T-helper 22 cell (primary cell): ENCODE results near the gene GNG4.
"Not testable (repeated sequence)": the region's sequence is repeated elsewhere in the genome, so short reads cannot be mapped to it uniquely, and the experiment has no call there.

Source experiments
- DNase-seq: peaks from one replicate; pipeline ENCODE4 v3.0.0-alpha.2; 2020; ENCODE audit warnings: low read depth

GNG4 gene

GRCh38 chr1:235624721-235625333, 24.8 kb downstream of the GNG4 start:
- DNase-seq: no peak

DNA sequence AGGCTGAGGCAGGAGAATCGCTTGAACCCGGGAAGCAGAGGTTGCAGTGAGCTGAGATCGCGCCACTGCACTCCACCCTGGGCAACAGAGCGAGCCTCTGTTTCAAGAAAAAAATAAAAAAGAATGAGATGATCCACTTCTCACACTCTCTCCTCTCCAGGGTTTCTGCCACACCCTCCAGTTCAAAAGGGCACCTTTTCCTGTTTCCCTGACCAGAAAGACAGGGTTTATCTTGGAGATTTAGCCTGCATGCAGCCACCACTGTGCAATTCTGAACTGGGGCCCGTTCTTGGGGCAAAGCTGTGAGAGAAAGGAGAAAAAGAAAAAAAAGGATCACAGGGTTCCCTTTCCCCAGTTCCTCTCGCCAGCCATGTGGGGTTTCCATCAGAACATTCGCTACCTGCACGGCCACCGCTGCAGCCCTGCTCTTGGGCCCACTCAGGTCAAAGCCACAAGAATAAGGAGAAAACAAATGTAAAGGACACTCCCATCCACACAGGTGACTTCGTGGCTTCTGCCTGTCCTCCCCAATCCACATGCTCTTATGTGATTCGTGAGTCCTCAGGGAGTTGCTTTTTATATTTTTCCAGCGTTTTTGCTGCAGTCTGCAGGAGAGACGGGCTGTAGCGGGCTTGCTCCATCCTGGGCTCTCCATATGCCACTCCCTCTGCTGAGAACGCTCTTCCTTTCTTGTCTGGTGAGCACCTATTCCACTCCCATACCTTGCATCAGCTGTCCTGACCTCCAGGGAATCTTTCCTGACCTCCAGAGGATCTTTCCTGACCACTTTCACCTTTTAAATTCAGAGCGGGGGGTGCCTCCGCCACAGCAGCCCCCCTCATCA, 26.4 kb downstream of the GNG4 start:
- DNase-seq: no peak

DNA sequence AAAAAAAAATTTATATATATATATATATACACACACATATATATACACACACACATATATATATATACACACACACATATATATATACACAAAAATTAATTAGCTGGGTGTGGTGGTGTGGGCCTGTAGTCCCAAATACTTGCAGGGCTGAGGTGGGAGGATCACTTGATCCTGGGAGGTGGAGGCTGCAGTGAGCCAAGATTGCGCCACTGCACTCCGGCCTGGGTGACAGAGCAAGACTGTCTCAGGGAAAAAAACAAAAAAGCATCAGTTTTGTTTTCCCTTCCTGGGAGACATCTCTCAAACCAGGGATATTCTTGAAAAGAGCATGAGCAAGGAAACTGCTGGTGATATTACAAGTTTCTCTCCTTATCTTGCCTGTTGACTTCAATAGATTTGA, 30.4 kb downstream of the GNG4 start:
- not testable (repeated sequence) for DNase-seq

- no peak for DNase-seq
Observed at GRCh38 chr1:235617808-235618207, 31.8 kb downstream of the GNG4 start.

GRCh38 chr1:235617140-235617539, 32.4 kb downstream of the GNG4 start:
- DNase-seq: no peak

GRCh38 chr1:235614442-235614954, 35.1 kb downstream of the GNG4 start:
- DNase-seq: no peak

GRCh38 chr1:235613602-235614001, 36.0 kb downstream of the GNG4 start:
- no peak for DNase-seq

DNA sequence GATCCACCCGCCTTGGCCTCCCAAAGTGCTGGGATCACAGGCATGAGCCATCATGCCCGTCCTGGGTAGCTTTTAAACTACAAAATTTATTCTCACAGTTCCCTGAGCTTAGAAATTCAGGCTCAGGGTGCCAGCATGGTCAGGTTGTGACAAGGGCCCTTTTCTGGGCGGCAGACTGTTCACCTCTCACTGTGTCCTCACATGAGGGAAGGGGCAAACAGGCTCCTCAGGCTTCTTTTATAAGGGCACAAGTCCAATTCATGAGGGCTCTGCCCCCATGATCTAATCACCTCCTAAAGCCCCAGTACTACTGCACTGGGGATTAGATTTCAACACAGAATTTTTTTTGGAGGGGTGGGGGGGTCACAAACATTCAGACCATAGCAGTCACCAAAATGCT, 36.8 kb downstream of the GNG4 start:
- no peak for DNase-seq

- DNase-seq: no peak
Observed at GRCh38 chr1:235610157-235610556, 39.4 kb downstream of the GNG4 start.

- DNase-seq: no peak
Observed at GRCh38 chr1:235608278-235608677, 41.3 kb downstream of the GNG4 start.

DNA sequence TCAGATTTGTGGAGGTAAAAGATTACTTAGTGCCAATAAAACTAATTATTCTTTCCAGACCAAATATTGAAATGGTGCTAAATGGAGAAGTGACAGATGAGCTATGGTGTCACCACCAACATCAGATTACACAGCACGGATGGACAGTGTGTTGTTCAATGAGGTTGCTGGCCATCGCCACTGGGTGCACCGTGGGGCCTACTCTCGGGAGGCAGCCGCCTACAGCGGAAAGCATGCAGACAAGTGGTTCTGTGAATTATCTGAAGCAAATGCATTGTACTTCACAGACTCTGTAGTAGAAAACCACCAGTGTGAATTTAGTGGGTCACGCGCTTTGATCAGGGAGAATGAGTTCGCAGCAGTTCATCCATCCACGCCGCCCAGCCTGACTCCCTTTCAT, 42.3 kb downstream of the GNG4 start:
- DNase-seq: no peak

DNA sequence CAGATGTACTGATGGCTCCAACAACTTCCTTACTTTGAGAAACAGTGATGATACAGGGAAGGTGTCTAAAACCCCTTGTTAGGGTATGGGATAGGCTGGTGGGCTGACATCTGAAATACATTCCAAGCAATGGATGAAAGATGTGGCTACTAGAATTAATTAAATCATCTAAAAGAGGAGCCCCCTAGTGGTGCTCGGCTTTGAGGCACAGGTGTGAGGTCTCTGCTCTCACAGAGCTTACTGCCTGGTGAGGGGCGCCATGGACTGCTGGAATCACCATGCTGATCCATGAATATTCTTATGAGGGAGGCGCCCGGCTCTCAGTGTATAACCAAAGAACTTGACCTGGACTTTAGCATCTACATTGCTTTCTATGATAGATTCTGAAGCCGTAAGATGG, 48.5 kb downstream of the GNG4 start:
- DNase-seq: no peak

GRCh38 chr1:235599536-235599935, 50.0 kb downstream of the GNG4 start:
- no peak for DNase-seq

DNA sequence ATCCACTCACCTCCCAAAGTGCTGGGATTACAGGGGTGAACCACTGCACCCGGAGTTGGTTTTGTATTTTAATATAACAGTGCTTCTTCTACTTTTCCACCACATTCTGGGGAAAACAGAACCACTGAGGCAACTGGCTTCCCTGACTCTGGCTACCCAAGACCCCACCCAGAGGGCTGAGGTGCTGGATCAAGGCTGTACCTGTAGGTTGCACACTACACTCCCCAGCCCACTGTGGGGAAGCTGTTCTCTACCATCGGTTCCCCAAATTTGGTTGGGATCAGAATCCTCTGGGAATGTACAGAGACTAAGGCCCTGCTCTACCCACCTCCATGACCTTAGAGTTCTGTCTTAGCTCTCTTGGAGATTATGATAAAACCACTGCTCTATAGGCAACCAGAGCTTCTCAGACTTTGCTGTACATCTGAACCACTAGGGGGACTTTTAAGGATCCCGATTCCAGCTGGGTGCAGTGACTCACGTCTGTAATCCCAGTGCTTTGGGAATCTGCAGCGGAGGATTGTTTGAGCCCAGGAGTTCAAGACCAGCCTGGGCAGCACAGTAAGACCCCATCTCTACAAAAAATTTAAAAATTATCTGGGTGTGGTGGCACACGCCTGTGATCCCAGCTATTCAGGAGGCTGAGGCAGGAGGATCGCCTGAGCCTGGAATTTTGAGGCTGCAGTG, 51.6 kb downstream of the GNG4 start:
- DNase-seq: no peak

- no peak for DNase-seq
Observed at GRCh38 chr1:235595079-235595478, 54.5 kb downstream of the GNG4 start.

GRCh38 chr1:235594281-235594895, 55.2 kb downstream of the GNG4 start:
- DNase-seq: not testable (repeated sequence)

DNA sequence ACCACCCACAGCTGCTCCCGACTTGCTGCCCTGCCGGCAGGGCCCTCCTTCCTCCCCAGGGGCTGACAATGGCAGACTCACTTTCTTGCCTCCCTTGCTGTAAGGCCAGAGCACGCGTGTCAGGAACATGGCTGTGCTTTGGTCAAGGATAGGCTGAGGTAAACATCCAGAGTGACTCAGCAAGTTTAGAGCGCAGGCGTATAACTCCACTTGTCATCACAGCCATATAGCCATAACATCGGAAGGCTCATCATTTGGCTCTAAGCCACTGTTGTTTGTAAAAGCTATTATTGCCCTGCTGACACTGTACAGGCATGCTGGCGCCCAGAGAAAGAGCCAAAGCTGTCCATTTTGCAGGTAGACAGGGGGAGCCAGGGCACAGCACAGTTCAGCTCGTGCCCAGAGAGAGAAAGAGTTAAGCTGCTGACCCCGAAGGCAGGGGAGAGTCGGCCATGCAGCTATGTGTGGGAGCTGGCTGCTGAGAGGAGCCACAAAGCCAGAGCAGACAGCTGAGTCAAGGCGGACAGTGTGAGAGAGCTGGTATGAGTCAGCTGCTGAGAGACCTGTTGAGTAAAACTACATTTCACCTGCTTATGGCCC, 60.6 kb downstream of the GNG4 start:
- no peak for DNase-seq

GRCh38 chr1:235588156-235588555, 61.4 kb downstream of the GNG4 start:
- no peak for DNase-seq

- DNase-seq: no peak
Observed at GRCh38 chr1:235586992-235587391, 62.6 kb downstream of the GNG4 start.

DNA sequence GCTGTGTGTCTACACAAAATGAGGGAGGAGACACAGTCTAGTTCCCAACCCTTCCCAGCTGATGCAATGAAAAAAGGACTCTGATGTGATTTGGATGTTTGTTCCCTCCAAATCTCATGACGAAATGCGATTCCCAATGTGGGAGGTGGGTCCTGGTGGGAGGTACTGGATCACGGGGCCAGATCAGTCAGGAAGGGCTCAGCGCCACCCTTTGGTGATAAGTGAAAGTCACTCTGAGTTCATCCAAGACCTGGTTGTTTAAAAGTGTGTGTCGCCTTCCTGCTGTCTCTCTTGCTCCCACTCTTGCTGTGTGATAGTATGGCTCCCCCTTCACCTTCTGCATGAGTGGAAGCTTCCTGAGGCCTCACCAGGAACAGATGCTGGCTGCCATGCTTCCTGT, 63.2 kb downstream of the GNG4 start:
- no peak for DNase-seq

- no peak for DNase-seq
Observed at GRCh38 chr1:235584973-235585372, 64.6 kb downstream of the GNG4 start.

GRCh38 chr1:235583511-235584001, 66.0 kb downstream of the GNG4 start:
- no peak for DNase-seq
